Gastroesophageal sphincter (tissue), 4 donors: ENCODE results near the gene AKAP8L. TPM values are rescaled to one million over a fixed set of nuclear protein-coding genes. Genes with fewer than 3 reads are reported as not detected.

Experiments used
- ATAC-seq: fragments of 150-250 bp; one replicate; pipeline ENCODE4 v1.9.1; 2016; ENCODE audit warnings: mild to moderate bottlenecking, moderate library complexity
- H3K27ac ChIP-seq, 4 donors: fragments of 200-600 bp; sonication (generic) in 3 of 4; 1 replicate in 3 of 4; 2 replicates in 1 of 4; pipeline ENCODE4 v1.5.1; 2016 to 2019
- H3K27me3 ChIP-seq: fragments of 200-600 bp; sonication (generic); one replicate; pipeline ENCODE4 v1.5.1; 2019
- H3K36me3 ChIP-seq, 2 donors: fragments of 200-600 bp; sonication (generic); one replicate each; pipeline ENCODE4 v1.5.1; 2019; ENCODE audit warnings: control low read depth in 1 of 2
- H3K4me1 ChIP-seq, 3 donors: fragments of 200-600 bp; sonication (generic); 1 replicate in 2 of 3; 2 replicates in 1 of 3; pipeline ENCODE4 v1.5.1; 2016 to 2019; ENCODE audit warnings: control low read depth in 2 of 3
- H3K4me3 ChIP-seq, 2 donors: fragments of 200-600 bp; sonication (generic); one replicate each; pipeline ENCODE4 v1.5.1; 2019; ENCODE audit warnings: mild to moderate bottlenecking in 1 of 2, moderate library complexity in 1 of 2
- H3K9me3 ChIP-seq, 3 donors: fragments of 200-600 bp; sonication (generic); one replicate each; pipeline ENCODE4 v1.5.1; 2017 to 2019; ENCODE audit warnings: control low read depth in 2 of 3
- EP300 ChIP-seq: sonication (generic); formaldehyde crosslinking; IDR thresholded peaks from one replicate; pipeline ENCODE4 v1.6.1; 2017; ENCODE audit warnings: antibody characterized with exemption, mild to moderate bottlenecking
- POLR2A ChIP-seq, 2 donors: fragments of 450-650 bp; IDR thresholded peaks; one replicate each; pipeline ENCODE4 v1.6.1; 2017; ENCODE audit warnings: antibody characterized with exemption in 2 of 2, mild to moderate bottlenecking in 2 of 2, moderate library complexity in 1 of 2
- POLR2AphosphoS5 ChIP-seq: sonication (generic); formaldehyde crosslinking; IDR thresholded peaks from one replicate; pipeline ENCODE4 v1.6.1; 2017; ENCODE audit warnings: antibody characterized with exemption
- WGBS, 2 donors: methylation state at CpG; one replicate each; pipeline ENCODE4 v1.1.5; 2018; ENCODE audit warnings: low coverage in 1 of 2; 5-methylcytosine and 5-hydroxymethylcytosine counted together
- total RNA-seq, 4 donors: library from RNA; depleted of rRNA; stranded (reverse); fragments of >200 nt; gene quantifications; one replicate each; pipeline ENCODE4 v1.1.0, GENCODE V29; 2016
- TF ChIP-seq, protein P1 (sequence below), 4 experiments: fragments of 200-600 bp in 2 of 4; fragments of 450-650 bp in 2 of 4; sonication (generic) in 1 of 4; IDR thresholded peaks; one replicate each; pipeline ENCODE4 v1.5.1; 2017 to 2019; ENCODE audit warnings: antibody characterized with exemption in 4 of 4, mild to moderate bottlenecking in 2 of 4, moderate library complexity in 2 of 4

AKAP8L gene
- total RNA-seq, 4 donors from 2014 or later: 61.3 to 102 (median 70.1) TPM

DNA sequence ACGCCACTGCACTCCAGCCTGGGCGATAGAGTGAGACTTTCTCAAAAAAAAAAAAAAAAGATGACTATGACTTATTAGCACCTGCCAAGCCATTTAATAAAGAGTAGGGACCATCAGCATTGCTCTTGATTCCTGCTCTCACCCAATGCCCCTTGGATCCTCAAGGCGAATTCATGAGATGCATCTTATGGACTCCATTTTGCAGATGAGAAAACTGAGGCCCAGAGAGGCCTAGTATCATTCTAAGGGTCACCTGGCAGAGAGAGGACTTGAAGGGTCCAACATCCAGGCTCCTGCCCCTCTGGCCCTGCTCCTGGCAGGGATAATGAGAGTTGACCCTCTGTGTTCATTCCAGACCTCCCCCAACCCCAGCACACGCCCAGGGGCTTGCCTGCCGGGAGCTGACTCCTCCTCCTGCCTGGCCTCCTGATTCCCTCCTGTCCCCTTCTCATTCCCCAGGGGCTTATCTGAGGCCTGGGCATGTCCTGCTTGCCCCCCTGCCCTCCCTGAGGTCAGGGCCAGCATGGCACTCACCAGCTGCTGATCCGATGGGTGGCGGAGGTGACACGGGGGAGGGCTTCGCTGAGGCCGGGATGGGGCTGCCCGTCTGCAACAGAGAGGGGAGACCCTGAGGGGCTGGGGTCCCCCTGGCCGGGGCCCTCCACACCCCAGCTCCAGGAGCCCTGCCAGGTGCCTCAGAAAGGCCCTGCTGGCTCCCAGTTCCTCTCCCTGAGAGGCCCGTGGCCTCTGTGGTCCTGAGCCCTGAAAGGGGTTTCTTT is 23.5 kb upstream of the AKAP8L start:
- no peak for TF ChIP-seq POLR2A (IDR thresholded peaks at IDR 0.05)
- TF ChIP-seq, protein P1, sequence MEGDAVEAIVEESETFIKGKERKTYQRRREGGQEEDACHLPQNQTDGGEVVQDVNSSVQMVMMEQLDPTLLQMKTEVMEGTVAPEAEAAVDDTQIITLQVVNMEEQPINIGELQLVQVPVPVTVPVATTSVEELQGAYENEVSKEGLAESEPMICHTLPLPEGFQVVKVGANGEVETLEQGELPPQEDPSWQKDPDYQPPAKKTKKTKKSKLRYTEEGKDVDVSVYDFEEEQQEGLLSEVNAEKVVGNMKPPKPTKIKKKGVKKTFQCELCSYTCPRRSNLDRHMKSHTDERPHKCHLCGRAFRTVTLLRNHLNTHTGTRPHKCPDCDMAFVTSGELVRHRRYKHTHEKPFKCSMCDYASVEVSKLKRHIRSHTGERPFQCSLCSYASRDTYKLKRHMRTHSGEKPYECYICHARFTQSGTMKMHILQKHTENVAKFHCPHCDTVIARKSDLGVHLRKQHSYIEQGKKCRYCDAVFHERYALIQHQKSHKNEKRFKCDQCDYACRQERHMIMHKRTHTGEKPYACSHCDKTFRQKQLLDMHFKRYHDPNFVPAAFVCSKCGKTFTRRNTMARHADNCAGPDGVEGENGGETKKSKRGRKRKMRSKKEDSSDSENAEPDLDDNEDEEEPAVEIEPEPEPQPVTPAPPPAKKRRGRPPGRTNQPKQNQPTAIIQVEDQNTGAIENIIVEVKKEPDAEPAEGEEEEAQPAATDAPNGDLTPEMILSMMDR (IDR thresholded peaks at IDR 0.05): no peak
- TF ChIP-seq EP300: no peak
- no peak for TF ChIP-seq POLR2AphosphoS5
- no peaks in the 10 kb centered on the region for H3K9me3 ChIP-seq
- no peaks in the 10 kb centered on the region for H3K27me3 ChIP-seq
- no peak overlapping the region for H3K27ac ChIP-seq
- no peak for ATAC-seq
- peaks cover 0 to 39% (median 8%) of the 10 kb centered on the region in 3 donors for H3K4me1 ChIP-seq
- 67 to 73% methylated on average over 1 to 6 of the region's 13 CpGs for whole genome bisulfite sequencing, 2 donors
- peaks cover 0 to 53% of the 10 kb centered on the region in 2 donors for H3K36me3 ChIP-seq
- no peak overlapping the region for H3K4me3 ChIP-seq

DNA sequence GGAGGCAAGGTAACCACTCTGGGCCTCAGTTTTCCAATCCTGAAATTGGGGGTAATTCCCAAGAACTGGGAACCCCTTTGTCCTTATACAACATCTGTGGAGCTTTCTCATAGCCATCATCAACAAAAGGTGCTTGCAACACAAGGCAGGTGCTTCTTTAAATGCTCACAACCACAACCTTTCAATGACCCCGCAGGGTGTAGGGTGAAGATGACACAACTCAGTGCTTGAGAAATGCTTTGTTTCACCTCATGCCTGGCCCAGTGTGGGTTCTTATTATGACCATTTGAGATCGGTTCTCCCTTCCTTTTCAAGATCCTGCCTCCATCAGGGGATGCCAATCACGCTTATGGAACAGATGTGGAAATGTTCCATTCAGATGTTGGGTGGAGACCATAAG is 22.5 kb upstream of the AKAP8L start:
- Histone ChIP-seq H3K27ac (no peak overlapping the region), H3K9me3 (no peaks in the 10 kb centered on the region), H3K36me3 (peaks cover 0 to 49% of the 10 kb centered on the region in 2 donors), H3K27me3 (no peaks in the 10 kb centered on the region), H3K4me3 (no peak overlapping the region), H3K4me1 (peaks cover 0 to 45% (median 12%) of the 10 kb centered on the region in 3 donors)
- 79 to 100% methylated on average over 1 to 3 of the region's 3 CpGs for WGBS, 2 donors
- no peak for ATAC-seq
- TF ChIP-seq POLR2A (IDR thresholded peaks at IDR 0.05) (no peak), EP300 (no peak), POLR2AphosphoS5 (no peak)
- TF ChIP-seq, protein P1 (IDR thresholded peaks at IDR 0.05): no peak

DNA sequence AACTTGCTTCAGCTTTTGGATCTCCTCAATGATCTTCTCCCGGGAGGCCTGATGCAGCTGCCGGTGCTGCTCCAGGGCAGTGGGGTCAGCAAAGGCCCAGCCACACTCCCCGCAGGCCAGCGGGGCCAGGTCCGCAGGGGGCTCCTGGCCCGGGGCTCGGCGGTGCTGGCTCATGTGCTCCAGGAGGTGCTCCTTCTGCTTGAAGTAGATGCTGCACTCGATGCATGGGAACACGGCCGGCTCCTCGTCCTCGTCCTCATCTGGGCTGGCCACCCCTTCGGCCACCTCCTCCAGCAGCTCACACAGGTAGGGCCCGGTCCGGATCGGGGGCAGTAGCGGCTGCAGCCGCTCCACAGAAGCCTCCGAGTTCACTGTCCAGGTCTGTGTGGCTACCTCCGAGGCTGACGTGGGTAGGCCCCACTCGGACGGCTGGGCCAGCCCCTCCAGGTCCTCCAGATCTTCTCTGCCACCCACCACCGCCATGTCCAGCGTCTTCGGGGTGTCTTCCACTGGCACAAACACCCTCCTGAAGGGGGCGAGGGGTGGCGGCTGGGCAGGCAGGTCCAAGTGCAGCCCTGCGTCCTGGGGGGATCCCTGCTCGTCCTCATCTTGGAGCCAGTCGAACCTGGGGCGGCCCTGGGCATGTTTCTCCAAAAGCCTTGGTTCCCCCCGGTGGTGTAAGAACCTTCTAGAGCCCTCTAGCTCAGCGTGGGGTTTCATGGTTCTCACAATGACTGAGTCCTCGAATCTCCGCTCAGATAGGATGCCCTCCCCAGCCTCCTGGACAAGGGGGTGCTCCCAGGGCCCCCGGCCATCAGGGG is 21.2 kb upstream of the AKAP8L start:
- Histone ChIP-seq H3K27ac (no peak overlapping the region), H3K9me3 (no peaks in the 10 kb centered on the region), H3K27me3 (no peaks in the 10 kb centered on the region), H3K36me3 (peaks cover 0 to 39% of the 10 kb centered on the region in 2 donors), H3K4me1 (peaks cover 0 to 37% (median 12%) of the 10 kb centered on the region in 3 donors), H3K4me3 (no peak overlapping the region)
- TF ChIP-seq POLR2AphosphoS5 (no peak), EP300 (no peak), POLR2A (IDR thresholded peaks at IDR 0.05) (no peak)
- TF ChIP-seq, protein P1 (IDR thresholded peaks at IDR 0.05): no peak
- 90 to 95% methylated on average over 4 of the region's 38 CpGs for WGBS, 2 donors
- no peak for ATAC-seq

DNA sequence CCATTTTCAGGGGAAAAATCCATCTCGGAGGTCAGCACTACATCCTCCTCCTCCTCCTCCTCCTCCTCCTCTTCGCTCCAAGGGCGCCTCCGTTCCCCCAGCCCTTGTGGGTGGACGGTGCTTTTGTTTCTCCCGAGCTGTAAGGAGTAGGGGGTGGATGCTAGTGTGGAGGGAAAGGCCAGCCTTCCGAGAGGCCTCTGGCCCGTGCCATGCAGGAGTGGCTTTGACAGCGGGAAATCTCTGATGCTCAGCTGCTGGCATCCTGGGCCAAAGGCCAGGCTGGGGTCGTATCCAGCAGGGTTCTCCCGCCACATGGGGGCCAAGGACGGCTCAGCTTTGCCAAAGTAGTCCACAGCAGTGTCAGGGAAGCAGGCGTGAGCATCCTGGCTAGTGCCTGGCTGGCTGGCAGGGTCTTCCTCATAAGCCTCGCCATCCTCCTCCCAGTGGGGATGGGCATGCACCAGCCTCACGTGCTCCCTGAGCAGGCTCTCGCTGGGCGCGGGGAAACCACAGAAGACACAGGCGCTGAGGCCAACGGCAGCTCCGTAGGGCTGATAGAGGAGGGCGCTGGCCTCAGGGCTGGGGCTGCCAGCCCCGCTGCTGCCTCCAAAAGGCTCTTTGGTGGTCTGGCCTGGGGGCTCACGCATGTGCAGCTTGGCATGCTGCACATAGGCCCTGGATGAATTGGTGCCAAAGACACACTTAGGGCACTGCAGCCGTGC is 20.5 kb upstream of the AKAP8L start:
- Histone ChIP-seq H3K4me3 (no peak overlapping the region), H3K36me3 (peaks cover 0 to 31% of the 10 kb centered on the region in 2 donors), H3K9me3 (no peaks in the 10 kb centered on the region), H3K27me3 (no peaks in the 10 kb centered on the region), H3K4me1 (peaks cover 0 to 34% (median 12%) of the 10 kb centered on the region in 3 donors), H3K27ac (peak overlapping the region in 2 of 4 donors; percentile 69 to 80)
- ATAC-seq: no peak
- TF ChIP-seq POLR2A (IDR thresholded peaks at IDR 0.05): no peak
- no peak for TF ChIP-seq POLR2AphosphoS5
- TF ChIP-seq EP300: no peak
- TF ChIP-seq, protein P1 (IDR thresholded peaks at IDR 0.05): no peak
- 73% methylated on average over 3 of the region's 25 CpGs for WGBS, 2 donors
